Peyer's patch (tissue), 4 donors: ENCODE data around the gene CORO7. TPM values are rescaled to one million over a fixed set of nuclear protein-coding genes. Genes with fewer than 3 reads are reported as not detected.
"Not testable (repeated sequence)": the region's sequence is repeated elsewhere in the genome, so short reads cannot be mapped to it uniquely, and the experiment has no call there.

Source experiments
- DNase-seq, 3 donors: peaks; one replicate each; pipeline ENCODE4 v3.0.0-alpha.2; 2017 to 2019
- H3K27ac ChIP-seq, 4 donors: fragments of 200-600 bp; sonication (generic); one replicate each; pipeline ENCODE4 v1.5.1; 2016 to 2019
- H3K27me3 ChIP-seq, 2 donors: fragments of 200-600 bp; sonication (generic); one replicate each; pipeline ENCODE4 v1.5.1; 2019
- H3K36me3 ChIP-seq, 3 donors: fragments of 200-600 bp; sonication (generic); one replicate each; pipeline ENCODE4 v1.5.1; 2016 to 2019
- H3K4me1 ChIP-seq, 4 donors: fragments of 200-600 bp; sonication (generic); one replicate each; pipeline ENCODE4 v1.5.1; 2016 to 2019
- H3K4me3 ChIP-seq, 4 donors: fragments of 200-600 bp; sonication (generic); 1 replicate in 3 of 4; 2 replicates in 1 of 4; pipeline ENCODE4 v1.5.1; 2016 to 2019; ENCODE audit warnings: mild to moderate bottlenecking in 1 of 4
- H3K9me3 ChIP-seq, 4 donors: fragments of 200-600 bp; sonication (generic); one replicate each; pipeline ENCODE4 v1.5.1; 2016 to 2019; ENCODE audit warnings: mild to moderate bottlenecking in 1 of 4
- POLR2A ChIP-seq, 2 donors: fragments of 450-650 bp; IDR thresholded peaks; one replicate each; pipeline ENCODE4 v1.5.1; 2017; ENCODE audit warnings: antibody characterized with exemption in 2 of 2, mild to moderate bottlenecking in 2 of 2, moderate library complexity in 2 of 2
- total RNA-seq, 4 donors: library from RNA; depleted of rRNA; stranded (reverse); fragments of >200 nt; gene quantifications; one replicate each; pipeline ENCODE4 v1.1.0, GENCODE V29; 2016
- TF ChIP-seq, protein P1 (sequence below), 6 experiments: fragments of 450-650 bp in 4 of 6; fragments of 200-600 bp in 2 of 6; sonication (generic) in 1 of 6; IDR thresholded peaks; one replicate each; pipeline ENCODE4 v1.5.1; 2017 to 2019; ENCODE audit warnings: antibody characterized with exemption in 6 of 6, mild to moderate bottlenecking in 3 of 6, moderate library complexity in 1 of 6

The CORO7 gene
- total RNA-seq, 4 donors from 2014 or later: 73.4 to 219 (median 110) TPM

DNA sequence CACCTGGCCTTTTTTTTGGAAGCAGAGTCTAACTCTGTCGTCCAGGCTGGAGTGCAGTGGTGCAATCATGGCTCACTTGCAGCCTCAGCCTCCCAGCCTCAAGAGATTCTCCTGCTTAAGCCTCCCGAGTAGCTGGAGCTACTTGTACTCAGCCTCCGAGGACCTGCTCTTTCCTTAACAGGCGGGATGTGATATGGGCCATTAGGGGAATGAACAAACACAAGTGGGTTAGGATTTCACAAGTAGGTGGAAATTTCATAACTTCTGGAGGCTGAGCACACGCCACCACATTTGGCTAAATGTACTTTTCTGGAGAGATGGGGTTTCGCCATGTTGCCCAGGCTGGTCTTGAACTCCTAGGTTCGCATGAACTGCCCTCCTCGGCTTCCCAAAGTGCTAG is 69.4 kb downstream of the CORO7 start:
- no peak for TF ChIP-seq POLR2A (IDR thresholded peaks at IDR 0.05)
- TF ChIP-seq, protein P1, sequence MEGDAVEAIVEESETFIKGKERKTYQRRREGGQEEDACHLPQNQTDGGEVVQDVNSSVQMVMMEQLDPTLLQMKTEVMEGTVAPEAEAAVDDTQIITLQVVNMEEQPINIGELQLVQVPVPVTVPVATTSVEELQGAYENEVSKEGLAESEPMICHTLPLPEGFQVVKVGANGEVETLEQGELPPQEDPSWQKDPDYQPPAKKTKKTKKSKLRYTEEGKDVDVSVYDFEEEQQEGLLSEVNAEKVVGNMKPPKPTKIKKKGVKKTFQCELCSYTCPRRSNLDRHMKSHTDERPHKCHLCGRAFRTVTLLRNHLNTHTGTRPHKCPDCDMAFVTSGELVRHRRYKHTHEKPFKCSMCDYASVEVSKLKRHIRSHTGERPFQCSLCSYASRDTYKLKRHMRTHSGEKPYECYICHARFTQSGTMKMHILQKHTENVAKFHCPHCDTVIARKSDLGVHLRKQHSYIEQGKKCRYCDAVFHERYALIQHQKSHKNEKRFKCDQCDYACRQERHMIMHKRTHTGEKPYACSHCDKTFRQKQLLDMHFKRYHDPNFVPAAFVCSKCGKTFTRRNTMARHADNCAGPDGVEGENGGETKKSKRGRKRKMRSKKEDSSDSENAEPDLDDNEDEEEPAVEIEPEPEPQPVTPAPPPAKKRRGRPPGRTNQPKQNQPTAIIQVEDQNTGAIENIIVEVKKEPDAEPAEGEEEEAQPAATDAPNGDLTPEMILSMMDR (IDR thresholded peaks at IDR 0.05): no peak
- no peak overlapping the region for H3K4me3 ChIP-seq
- H3K4me1 ChIP-seq: peaks cover 0 to 17% (median 6%) of the 10 kb centered on the region in 4 donors
- no peaks in the 10 kb centered on the region for H3K27me3 ChIP-seq
- no peaks in the 10 kb centered on the region for H3K36me3 ChIP-seq
- no peaks in the 10 kb centered on the region for H3K9me3 ChIP-seq
- no peak overlapping the region for H3K27ac ChIP-seq
- DNase-seq: no peak

DNA sequence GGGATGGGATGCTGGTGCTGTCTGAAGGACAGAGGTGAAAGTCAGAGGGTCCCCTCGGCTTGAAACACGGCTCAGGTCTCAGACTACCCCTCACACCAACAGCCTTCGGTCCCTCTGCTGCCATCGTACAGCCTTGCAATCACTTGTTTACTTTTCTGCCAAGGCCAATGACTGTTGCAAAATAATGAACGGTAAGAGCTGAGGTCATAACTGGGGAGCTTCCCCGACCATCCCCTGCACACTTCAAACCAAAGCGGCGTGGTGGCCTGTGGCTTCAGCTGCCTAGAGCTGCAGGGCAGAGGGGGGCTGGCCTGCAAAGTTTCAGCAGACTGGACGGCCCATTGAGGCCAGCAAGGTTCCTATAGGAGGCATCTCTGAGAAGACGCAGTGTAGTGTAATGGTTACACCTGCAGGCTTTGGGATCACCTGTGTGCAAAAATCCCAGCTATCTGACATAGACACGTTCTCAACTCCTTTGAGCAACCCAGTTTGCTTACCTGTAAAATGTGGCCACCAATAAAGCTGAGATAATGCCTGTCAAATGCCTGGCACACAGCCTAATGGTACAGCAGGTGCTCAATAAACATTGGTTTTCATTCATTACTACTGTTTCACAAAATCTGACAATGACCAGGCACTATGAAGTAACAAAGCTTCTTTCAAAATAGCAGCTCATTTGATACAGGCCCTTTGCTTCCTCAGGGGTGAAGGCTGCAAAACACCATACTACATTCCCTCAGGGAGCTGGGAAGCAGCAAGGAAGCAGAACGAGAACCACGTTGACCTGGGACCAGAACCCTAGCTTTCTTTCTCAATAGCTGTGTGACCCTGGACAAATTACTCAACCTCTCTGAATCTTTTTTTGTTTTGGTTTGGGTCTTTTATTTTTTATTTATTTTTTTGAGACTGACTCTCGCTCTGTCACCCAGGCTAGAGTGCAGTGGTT is 70.3 kb downstream of the CORO7 start:
- Histone ChIP-seq H3K4me3 (no peak overlapping the region), H3K27ac (no peak overlapping the region), H3K36me3 (peaks cover 0 to 3% (median 0%) of the 10 kb centered on the region in 3 donors), H3K4me1 (peaks cover 0 to 11% (median 4%) of the 10 kb centered on the region in 4 donors), H3K27me3 (no peaks in the 10 kb centered on the region), H3K9me3 (no peaks in the 10 kb centered on the region)
- no peak for TF ChIP-seq POLR2A (IDR thresholded peaks at IDR 0.05)
- TF ChIP-seq, protein P1 (IDR thresholded peaks at IDR 0.05): no peak
- DNase-seq: no peak

DNA sequence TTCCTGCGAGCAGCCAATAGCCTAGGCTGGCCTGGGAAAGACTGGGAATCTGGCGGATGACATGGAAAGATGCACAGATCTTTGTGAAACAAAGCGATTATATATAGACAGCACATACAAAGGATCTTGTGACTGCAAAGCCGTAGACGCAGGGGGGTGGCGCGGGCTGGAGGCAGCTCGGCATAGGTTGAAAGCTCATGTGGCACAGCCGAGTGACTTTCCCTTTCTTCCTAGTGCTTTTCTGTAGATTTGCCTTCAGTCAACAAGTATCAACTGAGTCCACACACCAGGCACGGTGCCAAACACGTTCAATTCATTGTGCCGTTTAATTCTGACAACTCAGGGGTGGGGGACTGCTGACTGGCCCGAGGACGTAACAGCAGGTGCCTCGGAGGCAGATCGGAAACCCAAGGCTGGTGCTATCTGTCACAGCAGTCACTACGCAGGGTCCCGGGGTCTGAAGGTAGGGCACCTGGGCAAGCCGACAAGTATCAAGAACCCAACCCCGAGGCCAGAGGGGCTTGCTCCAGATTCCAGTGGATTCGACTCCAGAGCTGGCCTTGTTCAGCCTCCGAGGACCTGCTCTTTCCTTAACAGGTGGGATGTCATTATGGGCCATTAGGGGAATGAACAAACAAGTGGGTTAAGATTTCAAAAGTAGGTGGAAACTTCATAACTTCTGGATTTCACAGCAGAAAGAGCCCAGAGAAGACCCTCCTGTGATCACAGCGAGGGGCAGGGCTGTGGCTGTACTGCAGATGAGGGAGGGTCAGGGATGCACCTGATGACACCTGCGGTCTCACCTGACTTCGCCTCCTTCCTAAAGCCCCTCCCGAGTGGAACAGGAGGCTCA is 71.2 kb downstream of the CORO7 start:
- DNase-seq: no peak
- Histone ChIP-seq H3K36me3 (peaks cover 0 to 12% (median 0%) of the 10 kb centered on the region in 3 donors), H3K27ac (no peak overlapping the region), H3K4me1 (peaks cover 0 to 7% (median 1%) of the 10 kb centered on the region in 4 donors), H3K4me3 (no peak overlapping the region), H3K27me3 (no peaks in the 10 kb centered on the region), H3K9me3 (no peaks in the 10 kb centered on the region)
- TF ChIP-seq, protein P1 (IDR thresholded peaks at IDR 0.05): no peak
- no peak for TF ChIP-seq POLR2A (IDR thresholded peaks at IDR 0.05)

DNA sequence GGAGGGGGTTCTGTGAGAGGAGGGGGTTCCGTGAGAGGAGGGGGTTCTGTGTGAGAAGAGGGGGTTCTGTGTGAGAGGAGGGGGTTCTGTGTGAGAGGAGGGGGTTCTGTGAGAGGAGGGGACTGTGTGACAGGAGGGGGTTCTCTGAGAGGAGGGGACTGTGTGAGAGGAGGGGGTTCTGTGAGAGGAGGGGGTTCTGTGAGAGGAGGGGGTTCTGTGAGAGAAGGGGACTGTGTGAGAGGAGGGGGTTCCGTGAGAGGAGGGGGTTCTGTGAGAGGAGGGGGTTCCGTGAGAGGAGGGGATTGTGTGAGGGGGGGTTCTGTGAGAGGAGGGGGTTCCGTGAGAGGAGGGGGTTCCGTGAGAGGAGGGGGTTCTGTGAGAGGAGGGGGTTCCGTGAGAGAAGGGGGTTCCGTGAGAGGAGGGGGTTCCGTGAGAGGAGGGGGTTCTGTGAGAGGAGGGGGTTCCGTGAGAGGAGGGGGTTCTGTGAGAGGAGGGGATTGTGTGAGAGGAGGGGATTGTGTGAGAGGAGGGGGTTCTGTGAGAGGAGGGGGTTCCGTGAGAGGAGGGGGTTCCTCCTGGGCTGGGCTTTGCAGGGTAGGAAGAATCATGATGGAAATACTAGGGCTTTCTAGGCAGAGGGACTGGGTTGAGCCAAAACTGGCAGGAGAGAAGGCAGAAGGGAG is 72.0 kb downstream of the CORO7 start:
- H3K4me3 ChIP-seq, H3K27me3 ChIP-seq, H3K4me1 ChIP-seq, DNase-seq, H3K27ac ChIP-seq, H3K9me3 ChIP-seq: not testable (repeated sequence)
- peaks cover 0 to 14% (median 0%) of the 10 kb centered on the region in 3 donors for H3K36me3 ChIP-seq

DNA sequence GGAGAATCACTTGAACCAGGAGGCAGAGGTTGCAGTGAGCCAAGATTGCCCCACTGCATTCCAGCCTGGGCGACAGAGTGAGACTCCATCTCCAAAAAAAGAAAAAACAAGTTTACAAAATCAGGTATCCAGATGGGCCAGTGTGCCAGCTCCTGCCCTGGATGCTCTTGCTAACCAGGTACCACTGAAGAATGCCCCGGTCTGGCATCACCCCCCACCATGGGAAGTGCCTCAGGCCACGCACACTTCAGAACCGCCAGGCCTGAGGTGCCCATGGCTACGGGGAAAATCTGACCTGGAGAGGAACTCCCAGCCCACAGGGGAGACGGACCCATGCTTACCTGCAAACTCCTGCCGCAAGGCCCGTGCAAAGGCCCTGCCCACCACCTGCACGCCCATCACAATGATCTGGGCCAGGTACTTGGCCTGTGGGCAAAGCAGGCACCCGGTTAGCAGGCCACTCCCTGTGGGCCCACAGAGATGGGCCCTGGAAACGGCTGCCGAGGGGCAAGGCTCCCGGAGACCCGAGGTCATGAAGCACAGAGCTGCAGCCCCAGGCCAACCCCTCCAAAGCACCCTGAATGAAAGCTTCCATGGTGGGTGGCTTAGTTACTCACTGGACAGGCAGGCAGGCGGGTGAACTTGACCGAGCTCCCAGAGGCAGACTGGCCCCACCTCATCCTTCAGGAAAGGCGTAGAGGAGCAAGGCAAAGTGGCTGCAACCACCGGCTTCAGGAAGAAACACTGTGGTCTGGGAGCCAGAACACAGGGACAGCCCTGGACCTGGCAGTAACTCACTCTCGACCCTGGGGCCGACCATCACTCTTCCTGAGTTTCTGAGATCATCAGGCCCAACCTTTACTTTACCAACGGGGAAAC is 73.3 kb downstream of the CORO7 start:
- H3K36me3 ChIP-seq: peaks cover 0 to 24% (median 0%) of the 10 kb centered on the region in 3 donors
- no peak for TF ChIP-seq POLR2A (IDR thresholded peaks at IDR 0.05)
- TF ChIP-seq, protein P1 (IDR thresholded peaks at IDR 0.05): no peak
- no peak for DNase-seq
- H3K27me3 ChIP-seq: no peaks in the 10 kb centered on the region
- H3K27ac ChIP-seq: no peak overlapping the region
- H3K4me3 ChIP-seq: no peak overlapping the region
- no peaks in the 10 kb centered on the region for H3K9me3 ChIP-seq
- H3K4me1 ChIP-seq: no peaks in the 10 kb centered on the region
